ENCODE measurements around the gene TOR1AIP2. TPM values are rescaled to one million over a fixed set of nuclear protein-coding genes. Genes with fewer than 3 reads are reported as not detected.

TOR1AIP2 gene
- polyA plus RNA-seq, 2 of the 4 experiments (the other 2 are of a cell fraction) = 17.1 to 35.0 TPM

DNA sequence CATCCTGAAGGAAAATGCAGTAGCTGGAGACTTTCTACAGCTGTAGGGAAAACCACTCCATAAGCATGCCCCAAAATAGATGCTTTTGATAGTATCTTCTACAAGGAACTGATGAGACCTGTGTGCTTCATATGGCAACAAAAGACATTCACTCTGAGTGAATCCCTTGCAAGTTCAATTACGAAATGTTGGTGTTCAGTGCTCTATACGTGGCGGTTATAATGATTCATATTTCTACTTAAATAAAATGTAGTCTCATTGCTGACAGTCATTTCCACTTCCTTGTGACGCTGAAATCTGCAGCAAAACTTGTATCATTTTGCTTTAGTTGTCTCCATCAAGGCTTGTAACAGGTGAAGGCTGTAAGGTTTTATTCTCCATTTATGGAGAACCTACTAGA lies 20.6 kb downstream of the TOR1AIP2 start:
- Histone ChIP-seq H3K4me2 (no peak overlapping the region), H3K4me1 (no peaks in the 10 kb centered on the region), H3K4me3 (no peak overlapping the region), H3K27ac (no peak overlapping the region), H3K9me3 (no peaks in the 10 kb centered on the region)
- CTCF ChIA-PET = no interaction called here
- WGBS (ENCODE audit: missing lambda C conversion rate) = 90% methylated on average over 4 of the region's 4 CpGs
- FAIRE-seq = no peak
- POLR2A ChIA-PET = no interaction called here
- no peak for DNase-seq (ENCODE audit: low read depth in 1 of 2, low spot score in 1 of 2)
- TF ChIP-seq POLR2A (IDR thresholded peaks at IDR 0.05; ENCODE audit: low read length) (no peak), RCOR1 (IDR thresholded peaks at IDR 0.05; ENCODE audit: low read depth, low read length) (no peak), CBX8 (IDR thresholded peaks at IDR 0.05) (no peak), SREBF2 (IDR thresholded peaks at IDR 0.05) (no peak), EHMT2 (IDR thresholded peaks at IDR 0.05; ENCODE audit: low read depth) (no peak), HOXB5 (CRISPR knock-in tag; IDR thresholded peaks at IDR 0.05) (no peak), FOXS1 (CRISPR knock-in tag; IDR thresholded peaks at IDR 0.05) (no peak), RNF2 (IDR thresholded peaks at IDR 0.05; ENCODE audit: borderline replicate concordance, low read depth) (no peak), HMGXB4 (CRISPR knock-in tag; IDR thresholded peaks at IDR 0.05; ENCODE audit: borderline replicate concordance) (no peak), HOXA7 (CRISPR knock-in tag; IDR thresholded peaks at IDR 0.05) (no peak), ESRRA (IDR thresholded peaks at IDR 0.05; ENCODE audit: borderline replicate concordance, low read length) (no peak)
- TF ChIP-seq, protein P1, sequence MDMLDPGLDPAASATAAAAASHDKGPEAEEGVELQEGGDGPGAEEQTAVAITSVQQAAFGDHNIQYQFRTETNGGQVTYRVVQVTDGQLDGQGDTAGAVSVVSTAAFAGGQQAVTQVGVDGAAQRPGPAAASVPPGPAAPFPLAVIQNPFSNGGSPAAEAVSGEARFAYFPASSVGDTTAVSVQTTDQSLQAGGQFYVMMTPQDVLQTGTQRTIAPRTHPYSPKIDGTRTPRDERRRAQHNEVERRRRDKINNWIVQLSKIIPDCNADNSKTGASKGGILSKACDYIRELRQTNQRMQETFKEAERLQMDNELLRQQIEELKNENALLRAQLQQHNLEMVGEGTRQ (IDR thresholded peaks at IDR 0.05) = no peak
- TF ChIP-seq, protein P2, sequence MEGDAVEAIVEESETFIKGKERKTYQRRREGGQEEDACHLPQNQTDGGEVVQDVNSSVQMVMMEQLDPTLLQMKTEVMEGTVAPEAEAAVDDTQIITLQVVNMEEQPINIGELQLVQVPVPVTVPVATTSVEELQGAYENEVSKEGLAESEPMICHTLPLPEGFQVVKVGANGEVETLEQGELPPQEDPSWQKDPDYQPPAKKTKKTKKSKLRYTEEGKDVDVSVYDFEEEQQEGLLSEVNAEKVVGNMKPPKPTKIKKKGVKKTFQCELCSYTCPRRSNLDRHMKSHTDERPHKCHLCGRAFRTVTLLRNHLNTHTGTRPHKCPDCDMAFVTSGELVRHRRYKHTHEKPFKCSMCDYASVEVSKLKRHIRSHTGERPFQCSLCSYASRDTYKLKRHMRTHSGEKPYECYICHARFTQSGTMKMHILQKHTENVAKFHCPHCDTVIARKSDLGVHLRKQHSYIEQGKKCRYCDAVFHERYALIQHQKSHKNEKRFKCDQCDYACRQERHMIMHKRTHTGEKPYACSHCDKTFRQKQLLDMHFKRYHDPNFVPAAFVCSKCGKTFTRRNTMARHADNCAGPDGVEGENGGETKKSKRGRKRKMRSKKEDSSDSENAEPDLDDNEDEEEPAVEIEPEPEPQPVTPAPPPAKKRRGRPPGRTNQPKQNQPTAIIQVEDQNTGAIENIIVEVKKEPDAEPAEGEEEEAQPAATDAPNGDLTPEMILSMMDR (IDR thresholded peaks at IDR 0.05) = no peak
- ATAC-seq = no peak; a peak in 1 of 6 replicates

- Histone ChIP-seq H3K4me3 (no peak overlapping the region), H3K27ac (no peak overlapping the region), H3K4me2 (no peak overlapping the region), H3K9me3 (no peaks in the 10 kb centered on the region), H3K4me1 (no peaks in the 10 kb centered on the region)
- no peak for TF ChIP-seq TP53 (CRISPR knock-in tag; IDR thresholded peaks at IDR 0.05)
- no peak for TF ChIP-seq HDAC2 (IDR thresholded peaks at IDR 0.05)
- no peak for TF ChIP-seq JUN (IDR thresholded peaks at IDR 0.05)
- TF ChIP-seq ATOH8 (CRISPR knock-in tag; IDR thresholded peaks at IDR 0.05; ENCODE audit: low read depth) = no peak
- no peak for TF ChIP-seq MAFK (IDR thresholded peaks at IDR 0.05; ENCODE audit: partially characterized antibody)
- no peak for TF ChIP-seq CHD2 (IDR thresholded peaks at IDR 0.05; ENCODE audit: low read length, partially characterized antibody)
- TF ChIP-seq, protein P3, sequence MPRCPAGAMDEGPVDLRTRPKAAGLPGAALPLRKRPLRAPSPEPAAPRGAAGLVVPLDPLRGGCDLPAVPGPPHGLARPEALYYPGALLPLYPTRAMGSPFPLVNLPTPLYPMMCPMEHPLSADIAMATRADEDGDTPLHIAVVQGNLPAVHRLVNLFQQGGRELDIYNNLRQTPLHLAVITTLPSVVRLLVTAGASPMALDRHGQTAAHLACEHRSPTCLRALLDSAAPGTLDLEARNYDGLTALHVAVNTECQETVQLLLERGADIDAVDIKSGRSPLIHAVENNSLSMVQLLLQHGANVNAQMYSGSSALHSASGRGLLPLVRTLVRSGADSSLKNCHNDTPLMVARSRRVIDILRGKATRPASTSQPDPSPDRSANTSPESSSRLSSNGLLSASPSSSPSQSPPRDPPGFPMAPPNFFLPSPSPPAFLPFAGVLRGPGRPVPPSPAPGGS (IDR thresholded peaks at IDR 0.05) = no peak
- TF ChIP-seq RAD21 (conservative IDR thresholded peaks at IDR 0.05 in 1 of 2, IDR thresholded peaks at IDR 0.05 in 1 of 2) = no peak
- TF ChIP-seq CHD4 (IDR thresholded peaks at IDR 0.05; ENCODE audit: borderline replicate concordance) = no peak
- no peak for TF ChIP-seq E2F6 (IDR thresholded peaks at IDR 0.05; ENCODE audit: borderline replicate concordance, low read depth)
- TF ChIP-seq HOXB13 (CRISPR knock-in tag; IDR thresholded peaks at IDR 0.05; ENCODE audit: low read depth) = no peak
- TF ChIP-seq EHMT2 (IDR thresholded peaks at IDR 0.05; ENCODE audit: low read depth) = no peak
- TF ChIP-seq ZNF302 (CRISPR knock-in tag; IDR thresholded peaks at IDR 0.05) = no peak
- no peak for TF ChIP-seq BHLHE40 (IDR thresholded peaks at IDR 0.05; ENCODE audit: low read depth, low read length)
- TF ChIP-seq, protein P2 (IDR thresholded peaks at IDR 0.05) = no peak
- TF ChIP-seq EHF (CRISPR knock-in tag; IDR thresholded peaks at IDR 0.05) = no peak
- no peak for TF ChIP-seq JUNB (IDR thresholded peaks at IDR 0.05)
- TF ChIP-seq EP300 (IDR thresholded peaks at IDR 0.05) = no peak
- WGBS (ENCODE audit: missing lambda C conversion rate) = 98% methylated on average over 2 of the region's 2 CpGs
- no peak for DNase-seq (ENCODE audit: low read depth in 1 of 2, low spot score in 1 of 2)
- ATAC-seq = no peak
- ChIA-PET CTCF (interaction anchor here (0.7 kb wide), 1 partner anchor 12 kb away, joined by 3 read pairs; no protein-coding TSS in a partner anchor), POLR2A (no interaction called here)
- FAIRE-seq = no peak
Observed at GRCh38 chr1:179856296-179856695, 21.3 kb downstream of the TOR1AIP2 start.

Data from A549 (cell line).